Stimulated activated CD8-positive, alpha-beta memory T cell treated with anti-CD3 and anti-CD28 coated beads, Interleukin-7, amount 100 ng/mL, for 4 hours (primary cell): Measurements from ENCODE around the gene PIGP.
"Not testable (repeated sequence)": the region's sequence is repeated elsewhere in the genome, so short reads cannot be mapped to it uniquely, and the experiment has no call there.

Source experiments
- DNase-seq, 2 donors: peaks; one replicate each; pipeline ENCODE4 v3.0.0-alpha.2; 2020; ENCODE audit warnings: low read depth in 2 of 2

PIGP gene

GRCh38 chr21:37072988-37073416 is at the start of gene PIGP, which contains the start of gene TTC3:
PIGP (minus strand) TSS chr21:37073071; CDS start chr21:37072515, 556 bp downstream.
TTC3 (plus strand) TSS chr21:37073254; CDS start chr21:37087258, 14,004 bp downstream.
- DNase-seq, result peak; percentile 92 to 97

GRCh38 chr21:37119421-37120218 is 46.7 kb upstream of the PIGP start:
- no peak for DNase-seq

GRCh38 chr21:37118187-37118826 is 45.4 kb upstream of the PIGP start:
- DNase-seq, result no peak

GRCh38 chr21:37117204-37117603 is 44.3 kb upstream of the PIGP start:
- no peak for DNase-seq

GRCh38 chr21:37116459-37116858 is 43.6 kb upstream of the PIGP start:
- not testable (repeated sequence) for DNase-seq

GRCh38 chr21:37114301-37114700 is 41.4 kb upstream of the PIGP start:
- not testable (repeated sequence) for DNase-seq

GRCh38 chr21:37111029-37111428 is 38.2 kb upstream of the PIGP start:
- not testable (repeated sequence) for DNase-seq

GRCh38 chr21:37106998-37107397 is 34.1 kb upstream of the PIGP start:
- no peak for DNase-seq

- not testable (repeated sequence) for DNase-seq
Measured at GRCh38 chr21:37102746-37103145, 29.9 kb upstream of the PIGP start.

GRCh38 chr21:37101384-37101783 is 28.5 kb upstream of the PIGP start:
- no peak for DNase-seq

- no peak for DNase-seq
Measured at GRCh38 chr21:37100316-37100715, 27.4 kb upstream of the PIGP start.

- DNase-seq, result no peak
Measured at GRCh38 chr21:37098751-37099150, 25.9 kb upstream of the PIGP start.

- no peak for DNase-seq
Measured at GRCh38 chr21:37095821-37096220, 22.9 kb upstream of the PIGP start.

GRCh38 chr21:37093977-37094376 is 21.1 kb upstream of the PIGP start:
- DNase-seq, result no peak

GRCh38 chr21:37088186-37088735 is 15.4 kb upstream of the PIGP start:
- no peak for DNase-seq

- no peak for DNase-seq
Measured at GRCh38 chr21:37087188-37087587, 14.3 kb upstream of the PIGP start.

- DNase-seq, result no peak
Measured at GRCh38 chr21:37085726-37086125, 12.9 kb upstream of the PIGP start.

- no peak for DNase-seq
Measured at GRCh38 chr21:37082856-37083528, 10.1 kb upstream of the PIGP start.

- no peak for DNase-seq
Measured at GRCh38 chr21:37082375-37082774, 9.5 kb upstream of the PIGP start.

- DNase-seq, result no peak
Measured at GRCh38 chr21:37079211-37079824, 6.4 kb upstream of the PIGP start.

GRCh38 chr21:37077403-37077802 is 4.5 kb upstream of the PIGP start:
- no peak for DNase-seq
